IMR-90 (cell line): ENCODE measurements around the gene ADARB2. TPM values are rescaled to one million over a fixed set of nuclear protein-coding genes. Genes with fewer than 3 reads are reported as not detected.

Experiments
- ATAC-seq: fragments of 200-7000 bp; cut with Tn5 transposase; 2 replicates; pipeline ENCODE4 v1.9.1; 2020; ENCODE audit warnings: low read depth, mild to moderate bottlenecking, moderate library complexity
- BruUV-seq: library from RNA; stranded (reverse); fragments of 400-500 nt; replicated peaks from 2 replicates; lab custom pipeline; 2021; lab: Mats Ljungman, UMichigan
- CTCF ChIA-PET: fragments of 300-600 bp; formaldehyde crosslinking; extraction: SDS; loops from one replicate; lab custom pipeline; 2021; ENCODE audit warnings: antibody characterized with exemption; lab: Yijun Ruan, JAX
- POLR2A ChIA-PET: fragments of 300-600 bp; sonication (Branson Sonifier 250); formaldehyde crosslinking; loops from one replicate; lab custom pipeline; 2022; ENCODE audit warnings: antibody characterized with exemption; ENCODE audit not compliant: unreplicated experiment; lab: Charles Lee
- DNase-seq: peaks from one replicate; pipeline ENCODE4 v3.0.0; 2013
- H2AFZ ChIP-seq: replicated peaks from 2 replicates; pipeline ENCODE3; 2013; ENCODE audit warnings: low read length, mild to moderate bottlenecking; ENCODE audit not compliant: poor library complexity
- H2AK5ac ChIP-seq: 2 replicates; pipeline ENCODE4 v1.6.1; 2013; ENCODE audit warnings: low read depth, low read length, inconsistent platforms
- H2AK9ac ChIP-seq: replicated peaks from 2 replicates; pipeline ENCODE3; 2013; ENCODE audit warnings: mild to moderate bottlenecking, low read depth, low read length, moderate library complexity; ENCODE audit not compliant: poor library complexity
- H2BK120ac ChIP-seq: 2 replicates; pipeline ENCODE4 v1.6.1; 2013; ENCODE audit warnings: low read depth, low read length, inconsistent platforms
- H2BK15ac ChIP-seq: 3 replicates; pipeline ENCODE4 v1.6.1; 2013; ENCODE audit warnings: low read depth, low read length, inconsistent platforms
- H2BK20ac ChIP-seq: 2 replicates; pipeline ENCODE4 v1.6.1; 2013; ENCODE audit warnings: low read depth, mild to moderate bottlenecking, inconsistent platforms, low read length, moderate library complexity
- H2BK5ac ChIP-seq: 2 replicates; pipeline ENCODE4 v1.6.1; 2013; ENCODE audit warnings: mild to moderate bottlenecking, low read depth, low read length, inconsistent platforms; ENCODE audit not compliant: poor library complexity, severe bottlenecking
- H3K14ac ChIP-seq: replicated peaks from 2 replicates; pipeline ENCODE4 v1.6.1; 2013; ENCODE audit warnings: low read depth, low read length, inconsistent platforms
- H3K18ac ChIP-seq: 2 replicates; pipeline ENCODE4 v1.6.1; 2013; ENCODE audit warnings: low read depth, low read length, control low read depth
- H3K23ac ChIP-seq: 2 replicates; pipeline ENCODE4 v1.6.1; 2013; ENCODE audit warnings: low read depth, low read length, inconsistent platforms
- H3K27ac ChIP-seq: 2 replicates; pipeline ENCODE4 v1.5.1; 2013; ENCODE audit warnings: mild to moderate bottlenecking, control low read depth, low read length; ENCODE audit not compliant: insufficient read depth
- H3K27me3 ChIP-seq: 2 replicates; pipeline ENCODE4 v1.6.1; 2013; ENCODE audit warnings: low read length; ENCODE audit not compliant: control insufficient read depth, insufficient read depth
- H3K36me3 ChIP-seq: 2 replicates; pipeline ENCODE4 v1.6.1; 2013; ENCODE audit warnings: low read length, mixed read lengths; ENCODE audit not compliant: control insufficient read depth, insufficient read depth
- H3K4ac ChIP-seq: 2 replicates; pipeline ENCODE4 v1.6.1; 2013; ENCODE audit warnings: low read depth, low read length, inconsistent platforms
- H3K4me1 ChIP-seq: 2 replicates; pipeline ENCODE4 v1.6.1; 2013; ENCODE audit warnings: low read length, mixed read lengths; ENCODE audit not compliant: control insufficient read depth, insufficient read depth
- H3K4me2 ChIP-seq: 2 replicates; pipeline ENCODE4 v1.6.1; 2013; ENCODE audit warnings: low read depth, mild to moderate bottlenecking, control low read depth, low read length, moderate library complexity
- H3K4me3 ChIP-seq: 2 replicates; pipeline ENCODE4 v1.5.1; 2013; ENCODE audit warnings: low read depth, mild to moderate bottlenecking, control low read depth, low read length, moderate library complexity; ENCODE audit not compliant: insufficient read depth
- H3K56ac ChIP-seq: 2 replicates; pipeline ENCODE4 v1.6.1; 2013; ENCODE audit warnings: low read length, inconsistent platforms; ENCODE audit not compliant: insufficient read depth; ENCODE audit errors: extremely low read depth
- H3K79me1 ChIP-seq, 2 experiments: 2 replicates each; pipeline ENCODE4 v1.6.1; 2013; ENCODE audit warnings: low read length in 2 of 2, inconsistent platforms in 1 of 2, low read depth in 1 of 2
- H3K9ac ChIP-seq: 2 replicates; pipeline ENCODE4 v1.6.1; 2013; ENCODE audit warnings: low read depth, low read length, control low read depth
- H3K9me1 ChIP-seq: 2 replicates; pipeline ENCODE4 v1.6.1; 2013; ENCODE audit warnings: low read length, inconsistent platforms; ENCODE audit not compliant: insufficient read depth
- H3K9me3 ChIP-seq: 2 replicates; pipeline ENCODE4 v1.6.1; 2013; ENCODE audit warnings: low read length; ENCODE audit not compliant: control insufficient read depth, insufficient read depth
- H4K20me1 ChIP-seq: 2 replicates; pipeline ENCODE4 v1.6.1; 2013; ENCODE audit warnings: low read length, inconsistent platforms; ENCODE audit not compliant: insufficient read depth
- H4K5ac ChIP-seq: 2 replicates; pipeline ENCODE4 v1.6.1; 2013; ENCODE audit warnings: mild to moderate bottlenecking, low read depth, low read length, control low read depth
- H4K8ac ChIP-seq, 2 experiments: 2 replicates each; pipeline ENCODE4 v1.6.1; 2013; ENCODE audit warnings: low read depth in 2 of 2, low read length in 2 of 2, control low read depth in 1 of 2, inconsistent platforms in 1 of 2
- H4K91ac ChIP-seq: 2 replicates; pipeline ENCODE4 v1.6.1; 2013; ENCODE audit warnings: low read depth, low read length, inconsistent platforms; ENCODE audit not compliant: insufficient read depth
- USF2 ChIP-seq: fragments of 150-350 bp; IDR thresholded peaks from 2 replicates; pipeline ENCODE4 v1.6.1; 2017; ENCODE audit warnings: mild to moderate bottlenecking, antibody characterized with exemption, low read length, low read depth
- WGBS, 2 experiments: methylation state at CpG; one replicate each; pipeline versions ENCODE4 v1.1.5 to v1.1.7; 2013; ENCODE audit warnings: missing lambda C conversion rate in 2 of 2; ENCODE audit not compliant: insufficient read length in 1 of 2; ENCODE audit errors: extremely low coverage in 2 of 2; 5-methylcytosine and 5-hydroxymethylcytosine counted together
- dilution Hi-C: fragments of 300-500 bp; cut with HindIII; formaldehyde crosslinking; loops from one replicate; pipeline ENCODE4 v1.14.3; 2018; ENCODE audit warnings: low sequenced_read_pairs; ENCODE audit not compliant: unreplicated experiment
- in situ Hi-C: fragments of 300-500 bp; cut with MboI; formaldehyde crosslinking; loops from 3 replicates; pipeline ENCODE4 v1.14.3; 2019; ENCODE audit warnings: low sequenced_read_pairs, inconsistent platforms, mixed read lengths
- intact Hi-C: fragments of 100-400 bp; cut with micrococcal nuclease; formaldehyde crosslinking; loops from 2 replicates; pipeline ENCODE4 v1.10.0; 2022
- polyA plus RNA-seq, 3 experiments: library from polyadenylated mRNA; depleted of rRNA; stranded (reverse); fragments of >200 nt; gene quantifications; 2 replicates each; pipeline ENCODE4 v1.2.3, GENCODE V29; 2012; ENCODE audit warnings: low replicate concordance in 1 of 3
- total RNA-seq: library from RNA; depleted of rRNA; stranded (reverse); fragments of >200 nt; gene quantifications from 2 replicates; pipeline ENCODE4 v1.2.3, GENCODE V29; 2012

ADARB2 gene
- total and polyA plus RNA-seq, 2 of the 4 experiments (the other 2 are of a cell fraction), result not detected

- 83% methylated on average over 1 of the region's 12 CpGs; no CpG with 5 or more reads in 1 of the 2 experiments for WGBS, 2 experiments
- Histone ChIP-seq H3K4ac (no peak overlapping the region), H2BK20ac (no peak overlapping the region), H3K27ac (no peak overlapping the region), H2BK5ac (no peak overlapping the region), H2AK9ac (no peak overlapping the region), H3K14ac (no peak overlapping the region), H2BK120ac (no peak overlapping the region), H3K4me3 (no peak overlapping the region), H3K79me1 (no peaks in the 10 kb centered on the region), H3K9ac (no peak overlapping the region), H4K91ac (no peak overlapping the region), H4K8ac (no peak overlapping the region), H3K18ac (no peak overlapping the region), H3K23ac (no peak overlapping the region), H2AFZ (no peak overlapping the region), H3K4me1 (no peaks in the 10 kb centered on the region), H4K5ac (no peak overlapping the region), H2BK15ac (no peak overlapping the region), H3K56ac (no peak overlapping the region), H3K9me1 (no peaks in the 10 kb centered on the region), H3K36me3 (no peaks in the 10 kb centered on the region), H3K27me3 (no peaks in the 10 kb centered on the region), H3K4me2 (no peak overlapping the region), H2AK5ac (no peak overlapping the region), H4K20me1 (no peaks in the 10 kb centered on the region), H3K9me3 (peaks cover 46% of the 10 kb centered on the region)
- dilution Hi-C loops (no loop called here), intact Hi-C loops (no loop called here), in situ Hi-C loops (no loop called here)
- ChIA-PET CTCF (no interaction called here), POLR2A (no interaction called here)
- ATAC-seq (no peak), DNase-seq (no peak)
- no peak for TF ChIP-seq USF2
- BruUV-seq, result no TSS peak
Observed at GRCh38 chr10:1683649-1684048, 53.7 kb downstream of the ADARB2 start.
